ENCODE measurements around the gene C2orf68. TPM values are rescaled to one million over a fixed set of nuclear protein-coding genes. Genes with fewer than 3 reads are reported as not detected.

The C2orf68 gene
- total and polyA plus RNA-seq, 2 of the 13 experiments (the other 11 are each of a cell fraction or from before 2014, with no cell fraction given): 47.1 to 77.4 TPM

- TF ChIP-seq EP300 (IDR thresholded peaks at IDR 0.05; ENCODE audit: low read depth in 2 of 2, low read length in 2 of 2): peak in 1 of 2 experiments; percentile 82; a peak in 2 of 4 replicates
- peak; percentile 74 for TF ChIP-seq EP300 (CRISPR knock-in tag; IDR thresholded peaks at IDR 0.05; ENCODE audit: borderline replicate concordance)
- no peak for TF ChIP-seq IKZF4 (CRISPR knock-in tag; IDR thresholded peaks at IDR 0.05; ENCODE audit: borderline replicate concordance, low read depth, not compliant biosample characterization)
- peak; percentile 42; the same call in 1 of the 2 replicates for TF ChIP-seq HOXA3 (CRISPR knock-in tag; IDR thresholded peaks at IDR 0.05)
- no peak for TF ChIP-seq IKZF1 (IDR thresholded peaks at IDR 0.05)
- TF ChIP-seq ZHX2 (IDR thresholded peaks at IDR 0.05; ENCODE audit: low read depth): peak; percentile 62; the same call in 1 of the 2 replicates
- no peak; the same call in 1 of the 2 replicates for TF ChIP-seq ZHX2 (CRISPR knock-in tag; IDR thresholded peaks at IDR 0.05; ENCODE audit: borderline replicate concordance)
- TF ChIP-seq ZNF136 (CRISPR knock-in tag; IDR thresholded peaks at IDR 0.05; ENCODE audit: low read depth): 0 out of 2 replicates have a peak, but pooled peaks have one; percentile 43
- TF ChIP-seq ATF2 (CRISPR knock-in tag; IDR thresholded peaks at IDR 0.05): peak; percentile 84
- TF ChIP-seq RNF2 (conservative IDR thresholded peaks at IDR 0.05; ENCODE audit: low read depth): no peak; the same call in 1 of the 2 replicates
- TF ChIP-seq ARID4A (CRISPR knock-in tag; IDR thresholded peaks at IDR 0.05; ENCODE audit: borderline replicate concordance): peak; percentile 89
- peak; percentile 77 for TF ChIP-seq NR2F2 (IDR thresholded peaks at IDR 0.05; ENCODE audit: borderline replicate concordance, low read depth)
- no peak for TF ChIP-seq ZNF180 (CRISPR knock-in tag; IDR thresholded peaks at IDR 0.05; ENCODE audit: borderline replicate concordance, low read depth)
- TF ChIP-seq FOXJ3 (CRISPR knock-in tag; IDR thresholded peaks at IDR 0.05; ENCODE audit: borderline replicate concordance): peak; percentile 83; the same call in 1 of the 2 replicates
- peak; percentile 81 for TF ChIP-seq FOXO1 (CRISPR knock-in tag; IDR thresholded peaks at IDR 0.05)
- peak; percentile 76; the same call in 1 of the 2 replicates for TF ChIP-seq ZNF124 (CRISPR knock-in tag; IDR thresholded peaks at IDR 0.05)
- no peak; the same call in 1 of the 2 replicates for TF ChIP-seq ZFP90 (CRISPR knock-in tag; IDR thresholded peaks at IDR 0.05; ENCODE audit: borderline replicate concordance)
These were observed 26.7 kb downstream of the C2orf68 start (continued) for GRCh38 chr2:85584857-85585780.
